Prostate gland (tissue), 2 donors: ENCODE data around the gene DPPA4. TPM values are rescaled to one million over a fixed set of nuclear protein-coding genes. Genes with fewer than 3 reads are reported as not detected.

ENCODE experiments used
- DNase-seq: peaks from one replicate; pipeline ENCODE4 v3.0.0-alpha.2; 2019; ENCODE audit warnings: low spot score
- H3K27ac ChIP-seq, 2 donors: fragments of 200-600 bp; sonication (generic); 2 replicates each; pipeline ENCODE4 v1.5.1; 2017 to 2019
- H3K27me3 ChIP-seq: fragments of 200-600 bp; sonication (generic); replicated peaks from 2 replicates; pipeline ENCODE4 v1.5.1; 2019; ENCODE audit not compliant: insufficient read depth
- H3K36me3 ChIP-seq, 2 donors: fragments of 200-600 bp; sonication (generic); 1 replicate in 1 of 2; 2 replicates in 1 of 2; pipeline versions ENCODE4 v1.5.1 to v1.8.1; 2017 to 2019
- H3K4me1 ChIP-seq: fragments of 200-600 bp; sonication (generic); replicated peaks from 2 replicates; pipeline ENCODE4 v1.5.1; 2019
- H3K4me3 ChIP-seq, 2 donors: fragments of 200-600 bp; sonication (generic); 2 replicates each; pipeline ENCODE4 v1.5.1; 2017 to 2019
- H3K9me3 ChIP-seq: fragments of 200-600 bp; sonication (generic); 2 replicates; pipeline ENCODE4 v1.5.1; 2017
- POLR2A ChIP-seq: fragments of 450-650 bp; IDR thresholded peaks from one replicate; pipeline ENCODE4 v1.6.1; 2016; ENCODE audit warnings: antibody characterized with exemption, mild to moderate bottlenecking
- POLR2AphosphoS5 ChIP-seq: sonication (generic); formaldehyde crosslinking; IDR thresholded peaks from one replicate; pipeline ENCODE4 v1.6.1; 2017; ENCODE audit warnings: antibody characterized with exemption
- WGBS: methylation state at CpG from one replicate; pipeline ENCODE4 v1.1.5; 2018; 5-methylcytosine and 5-hydroxymethylcytosine counted together
- intact Hi-C: fragments of 100-400 bp; cut with DNase I; formaldehyde crosslinking; loops from one replicate; pipeline ENCODE4 v1.14.2; 2022
- total RNA-seq, 2 donors: library from RNA; depleted of rRNA; stranded (reverse); fragments of >200 nt; gene quantifications; one replicate each; pipeline ENCODE4 v1.1.0, GENCODE V29; 2016
- TF ChIP-seq, protein P1 (sequence below), 4 experiments: fragments of 200-600 bp in 2 of 4; fragments of 450-650 bp in 2 of 4; sonication (generic) in 2 of 4; IDR thresholded peaks; 1 replicate in 3 of 4; 2 replicates in 1 of 4; pipeline ENCODE4 v1.5.1; 2016 to 2019; ENCODE audit warnings: antibody characterized with exemption in 4 of 4, mild to moderate bottlenecking in 2 of 4, moderate library complexity in 2 of 4

DPPA4 gene
- total RNA-seq, 2 donors from 2014 or later: 9.3 TPM; not detected in 1

DNA sequence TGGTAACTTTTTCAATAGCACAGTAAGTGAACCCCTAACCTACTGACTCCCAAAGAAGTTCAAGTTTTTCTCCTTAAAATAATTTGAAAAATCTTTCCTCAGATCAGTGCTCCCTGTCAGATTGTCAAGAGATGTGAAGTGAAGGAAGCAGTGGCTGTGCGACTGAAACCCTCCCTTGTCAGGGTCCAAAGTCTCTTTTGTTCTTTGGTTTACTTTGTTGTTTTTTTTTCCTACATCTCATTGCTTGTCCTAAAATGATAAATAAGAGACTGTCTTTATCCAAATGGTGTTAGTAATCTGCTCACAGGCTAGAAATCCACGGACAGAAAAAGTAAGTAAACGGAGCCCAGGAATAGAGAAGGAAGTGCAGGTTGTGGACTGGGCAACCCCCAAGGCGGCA is 976 bp upstream of the DPPA4 start:
- no peak overlapping the region for H3K4me3 ChIP-seq
- DNase-seq: no peak
- no peaks in the 10 kb centered on the region for H3K27me3 ChIP-seq
- H3K27ac ChIP-seq: no peak overlapping the region
- intact Hi-C loops: no loop called here
- no peaks in the 10 kb centered on the region for H3K4me1 ChIP-seq
- WGBS: 59% methylated on average over 4 of the region's 4 CpGs
- H3K9me3 ChIP-seq: no peaks in the 10 kb centered on the region
- H3K36me3 ChIP-seq: no peaks in the 10 kb centered on the region
- TF ChIP-seq, protein P1, sequence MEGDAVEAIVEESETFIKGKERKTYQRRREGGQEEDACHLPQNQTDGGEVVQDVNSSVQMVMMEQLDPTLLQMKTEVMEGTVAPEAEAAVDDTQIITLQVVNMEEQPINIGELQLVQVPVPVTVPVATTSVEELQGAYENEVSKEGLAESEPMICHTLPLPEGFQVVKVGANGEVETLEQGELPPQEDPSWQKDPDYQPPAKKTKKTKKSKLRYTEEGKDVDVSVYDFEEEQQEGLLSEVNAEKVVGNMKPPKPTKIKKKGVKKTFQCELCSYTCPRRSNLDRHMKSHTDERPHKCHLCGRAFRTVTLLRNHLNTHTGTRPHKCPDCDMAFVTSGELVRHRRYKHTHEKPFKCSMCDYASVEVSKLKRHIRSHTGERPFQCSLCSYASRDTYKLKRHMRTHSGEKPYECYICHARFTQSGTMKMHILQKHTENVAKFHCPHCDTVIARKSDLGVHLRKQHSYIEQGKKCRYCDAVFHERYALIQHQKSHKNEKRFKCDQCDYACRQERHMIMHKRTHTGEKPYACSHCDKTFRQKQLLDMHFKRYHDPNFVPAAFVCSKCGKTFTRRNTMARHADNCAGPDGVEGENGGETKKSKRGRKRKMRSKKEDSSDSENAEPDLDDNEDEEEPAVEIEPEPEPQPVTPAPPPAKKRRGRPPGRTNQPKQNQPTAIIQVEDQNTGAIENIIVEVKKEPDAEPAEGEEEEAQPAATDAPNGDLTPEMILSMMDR (IDR thresholded peaks at IDR 0.05): no peak
- TF ChIP-seq POLR2A: no peak
- TF ChIP-seq POLR2AphosphoS5: no peak

DNA sequence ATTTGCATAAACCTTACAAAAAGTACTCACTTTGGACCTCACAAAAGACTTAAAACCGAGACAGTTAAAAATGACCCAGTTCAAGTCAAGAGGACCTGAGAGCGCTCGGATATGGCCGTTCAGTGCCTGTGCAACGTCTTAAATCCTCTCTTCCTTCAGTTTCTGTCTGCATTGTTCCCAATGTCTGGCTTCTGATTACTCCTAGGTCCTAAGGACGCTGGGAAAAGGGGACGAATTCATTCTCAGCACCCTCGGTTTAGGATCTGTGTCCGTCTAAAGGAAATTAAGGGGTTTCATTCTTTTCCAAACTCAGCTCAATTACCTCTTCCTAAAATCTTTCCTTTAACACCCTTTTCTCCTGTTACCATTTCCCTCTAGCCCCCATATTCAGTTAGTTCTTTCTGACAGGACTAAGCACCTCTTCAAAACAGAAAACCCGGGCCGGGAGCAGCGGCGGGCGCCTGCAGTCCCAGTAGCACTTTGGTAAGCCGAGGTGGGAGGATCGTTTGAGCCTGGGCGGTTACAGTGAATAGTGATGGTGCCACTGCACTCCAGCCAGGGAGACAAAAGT is 970 bp downstream of the DPPA4 start:
- TF ChIP-seq, protein P1 (IDR thresholded peaks at IDR 0.05): no peak
- TF ChIP-seq POLR2A (no peak), POLR2AphosphoS5 (no peak)
- H3K27ac ChIP-seq: no peak overlapping the region
- H3K27me3 ChIP-seq: no peaks in the 10 kb centered on the region
- H3K4me3 ChIP-seq: no peak overlapping the region
- H3K36me3 ChIP-seq: no peaks in the 10 kb centered on the region
- no peak for DNase-seq
- no peaks in the 10 kb centered on the region for H3K4me1 ChIP-seq
- no peaks in the 10 kb centered on the region for H3K9me3 ChIP-seq
- intact Hi-C loops: no loop called here
- 41% methylated on average over 17 of the region's 17 CpGs for WGBS

- H3K27ac ChIP-seq: no peak overlapping the region
- 77% methylated on average over 1 of the region's 1 CpG for WGBS
- TF ChIP-seq, protein P1 (IDR thresholded peaks at IDR 0.05): no peak
- TF ChIP-seq POLR2A: no peak
- no peak for TF ChIP-seq POLR2AphosphoS5
- intact Hi-C loops: no loop called here
- H3K4me3 ChIP-seq: no peak overlapping the region
- no peaks in the 10 kb centered on the region for H3K4me1 ChIP-seq
- no peaks in the 10 kb centered on the region for H3K27me3 ChIP-seq
- no peaks in the 10 kb centered on the region for H3K9me3 ChIP-seq
- no peak for DNase-seq
- no peaks in the 10 kb centered on the region for H3K36me3 ChIP-seq
Observed at GRCh38 chr3:109334572-109334971, 2.8 kb downstream of the DPPA4 start.

- no peaks in the 10 kb centered on the region for H3K9me3 ChIP-seq
- DNase-seq: no peak
- no peaks in the 10 kb centered on the region for H3K36me3 ChIP-seq
- TF ChIP-seq POLR2AphosphoS5 (no peak), POLR2A (no peak)
- TF ChIP-seq, protein P1 (IDR thresholded peaks at IDR 0.05): no peak
- no peaks in the 10 kb centered on the region for H3K4me1 ChIP-seq
- intact Hi-C loops: no loop called here
- no peak overlapping the region for H3K27ac ChIP-seq
- WGBS: 71% methylated on average over 5 of the region's 5 CpGs
- H3K4me3 ChIP-seq: no peak overlapping the region
- H3K27me3 ChIP-seq: no peaks in the 10 kb centered on the region
Observed at GRCh38 chr3:109331692-109332091, 5.7 kb downstream of the DPPA4 start.

- Histone ChIP-seq H3K9me3 (no peaks in the 10 kb centered on the region), H3K36me3 (no peaks in the 10 kb centered on the region), H3K4me1 (no peaks in the 10 kb centered on the region), H3K27me3 (no peaks in the 10 kb centered on the region), H3K4me3 (no peak overlapping the region), H3K27ac (no peak overlapping the region)
- intact Hi-C loops: no loop called here
- DNase-seq: no peak
- no peak for TF ChIP-seq POLR2AphosphoS5
- no peak for TF ChIP-seq POLR2A
- TF ChIP-seq, protein P1 (IDR thresholded peaks at IDR 0.05): no peak
- 93% methylated on average over 7 of the region's 7 CpGs for WGBS
Observed at GRCh38 chr3:109330405-109330804, 6.9 kb downstream of the DPPA4 start.
